Nephron progenitor cell (in vitro differentiated cells): Measurements from ENCODE around the gene TMX3.

ENCODE experiments used
- DNase-seq: peaks from one replicate; pipeline ENCODE4 v3.0.0; 2021
- H3K27ac Mint-ChIP-seq: 2 replicates; pipeline ENCODE4 v1.8.0; 2021; ENCODE audit warnings: mild to moderate bottlenecking, moderate library complexity, mixed read lengths
- H3K27me3 Mint-ChIP-seq: 2 replicates; pipeline ENCODE4 v1.8.0; 2021; ENCODE audit warnings: mild to moderate bottlenecking, low read depth, mixed read lengths; ENCODE audit not compliant: poor library complexity
- H3K36me3 Mint-ChIP-seq: 2 replicates; pipeline ENCODE4 v1.8.0; 2021; ENCODE audit warnings: low read depth, mixed read lengths
- H3K4me1 Mint-ChIP-seq: 2 replicates; pipeline ENCODE4 v1.8.0; 2021; ENCODE audit warnings: mixed read lengths
- H3K4me3 Mint-ChIP-seq: 2 replicates; pipeline ENCODE4 v1.8.0; 2021; ENCODE audit warnings: mild to moderate bottlenecking, moderate library complexity, mixed read lengths
- H3K9me3 Mint-ChIP-seq: 2 replicates; pipeline ENCODE4 v1.8.0; 2021; ENCODE audit warnings: mild to moderate bottlenecking, moderate library complexity, mixed read lengths
- TF ChIP-seq, protein P1 (sequence below): fragments of 200-600 bp; sonication (generic); IDR thresholded peaks from 2 replicates; pipeline ENCODE4 v1.5.0; 2021; ENCODE audit warnings: antibody characterized with exemption

Gene TMX3

GRCh38 chr18:68733707-68734106 is 18.8 kb upstream of the TMX3 start:
- TF ChIP-seq, protein P1, sequence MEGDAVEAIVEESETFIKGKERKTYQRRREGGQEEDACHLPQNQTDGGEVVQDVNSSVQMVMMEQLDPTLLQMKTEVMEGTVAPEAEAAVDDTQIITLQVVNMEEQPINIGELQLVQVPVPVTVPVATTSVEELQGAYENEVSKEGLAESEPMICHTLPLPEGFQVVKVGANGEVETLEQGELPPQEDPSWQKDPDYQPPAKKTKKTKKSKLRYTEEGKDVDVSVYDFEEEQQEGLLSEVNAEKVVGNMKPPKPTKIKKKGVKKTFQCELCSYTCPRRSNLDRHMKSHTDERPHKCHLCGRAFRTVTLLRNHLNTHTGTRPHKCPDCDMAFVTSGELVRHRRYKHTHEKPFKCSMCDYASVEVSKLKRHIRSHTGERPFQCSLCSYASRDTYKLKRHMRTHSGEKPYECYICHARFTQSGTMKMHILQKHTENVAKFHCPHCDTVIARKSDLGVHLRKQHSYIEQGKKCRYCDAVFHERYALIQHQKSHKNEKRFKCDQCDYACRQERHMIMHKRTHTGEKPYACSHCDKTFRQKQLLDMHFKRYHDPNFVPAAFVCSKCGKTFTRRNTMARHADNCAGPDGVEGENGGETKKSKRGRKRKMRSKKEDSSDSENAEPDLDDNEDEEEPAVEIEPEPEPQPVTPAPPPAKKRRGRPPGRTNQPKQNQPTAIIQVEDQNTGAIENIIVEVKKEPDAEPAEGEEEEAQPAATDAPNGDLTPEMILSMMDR = no peak
- no peaks in the 10 kb centered on the region for H3K9me3 Mint-ChIP-seq
- no peaks in the 10 kb centered on the region for H3K4me1 Mint-ChIP-seq
- no peaks in the 10 kb centered on the region for H3K36me3 Mint-ChIP-seq
- DNase-seq = no peak
- no peak overlapping the region for H3K4me3 Mint-ChIP-seq
- H3K27me3 Mint-ChIP-seq = no peaks in the 10 kb centered on the region
- H3K27ac Mint-ChIP-seq = no peak overlapping the region

DNA sequence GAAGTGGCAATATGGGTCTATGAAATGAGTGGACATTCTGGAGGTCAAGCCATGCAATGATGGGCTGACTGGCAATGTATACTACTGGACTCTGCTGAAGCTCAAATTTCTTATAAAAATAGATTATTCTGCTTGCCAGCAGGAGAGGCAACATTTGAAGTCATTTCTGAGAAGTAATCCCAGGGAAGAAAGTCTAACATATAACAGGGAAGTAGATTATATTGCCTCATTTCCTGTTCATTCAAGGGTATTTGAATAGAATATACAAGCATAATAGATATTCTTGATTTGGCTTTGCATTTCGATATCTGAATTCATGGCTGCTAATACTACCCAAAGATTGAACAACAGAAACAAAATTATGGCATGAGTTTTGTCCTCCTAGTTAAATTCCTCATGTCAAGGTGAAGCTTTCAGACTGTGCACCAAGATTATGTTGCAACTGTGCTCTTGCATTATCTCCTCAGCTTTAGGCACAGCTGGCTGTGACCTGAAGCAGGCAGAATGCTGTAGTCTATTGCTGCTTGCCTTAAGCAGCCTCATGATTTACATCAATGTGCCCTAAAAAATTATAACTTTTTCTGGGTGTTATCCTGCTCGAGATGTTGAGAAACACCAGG is 13.3 kb upstream of the TMX3 start:
- no peak overlapping the region for H3K27ac Mint-ChIP-seq
- no peaks in the 10 kb centered on the region for H3K4me1 Mint-ChIP-seq
- H3K4me3 Mint-ChIP-seq = no peak overlapping the region
- H3K9me3 Mint-ChIP-seq = peaks cover 4% of the 10 kb centered on the region
- TF ChIP-seq, protein P1 = no peak
- no peaks in the 10 kb centered on the region for H3K27me3 Mint-ChIP-seq
- no peak for DNase-seq
- peaks cover 8% of the 10 kb centered on the region for H3K36me3 Mint-ChIP-seq

GRCh38 chr18:68727506-68727905 is 12.6 kb upstream of the TMX3 start:
- DNase-seq = no peak
- TF ChIP-seq, protein P1 = no peak
- Mint-ChIP-seq H3K9me3 (peaks cover 4% of the 10 kb centered on the region), H3K4me1 (no peaks in the 10 kb centered on the region), H3K27me3 (no peaks in the 10 kb centered on the region), H3K4me3 (no peak overlapping the region), H3K27ac (no peak overlapping the region), H3K36me3 (peaks cover 13% of the 10 kb centered on the region)

DNA sequence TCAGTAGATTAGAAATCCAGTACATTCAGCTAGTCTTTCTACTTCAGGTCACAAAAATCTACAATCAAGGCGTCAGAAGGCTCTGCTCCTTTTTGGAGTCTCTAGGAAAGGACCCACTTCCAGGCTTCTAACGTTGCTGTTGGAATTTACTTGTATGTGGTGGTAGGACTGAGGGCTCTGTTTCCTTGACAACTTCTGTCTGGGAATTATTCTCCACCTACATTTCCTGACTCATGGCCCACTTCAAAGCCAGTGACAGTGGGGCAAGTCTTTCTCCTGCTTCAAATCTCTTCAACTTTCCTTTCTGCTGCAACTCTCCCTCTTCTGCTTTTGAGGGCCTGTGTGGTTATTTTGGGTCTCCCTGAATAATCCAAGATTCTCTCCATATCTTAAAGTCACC is 10.4 kb upstream of the TMX3 start:
- no peaks in the 10 kb centered on the region for H3K27me3 Mint-ChIP-seq
- peaks cover 4% of the 10 kb centered on the region for H3K9me3 Mint-ChIP-seq
- DNase-seq = no peak
- TF ChIP-seq, protein P1 = no peak
- H3K36me3 Mint-ChIP-seq = peaks cover 18% of the 10 kb centered on the region
- H3K27ac Mint-ChIP-seq = no peak overlapping the region
- no peak overlapping the region for H3K4me3 Mint-ChIP-seq
- H3K4me1 Mint-ChIP-seq = no peaks in the 10 kb centered on the region

- H3K4me1 Mint-ChIP-seq = no peaks in the 10 kb centered on the region
- H3K27me3 Mint-ChIP-seq = no peaks in the 10 kb centered on the region
- H3K9me3 Mint-ChIP-seq = peaks cover 4% of the 10 kb centered on the region
- TF ChIP-seq, protein P1 = no peak
- DNase-seq = no peak
- H3K4me3 Mint-ChIP-seq = no peak overlapping the region
- H3K36me3 Mint-ChIP-seq = peaks cover 28% of the 10 kb centered on the region
- no peak overlapping the region for H3K27ac Mint-ChIP-seq
Measured at GRCh38 chr18:68724021-68724420, 9.1 kb upstream of the TMX3 start.

GRCh38 chr18:68723539-68723938 is 8.6 kb upstream of the TMX3 start:
- peaks cover 4% of the 10 kb centered on the region for H3K9me3 Mint-ChIP-seq
- DNase-seq = no peak
- no peaks in the 10 kb centered on the region for H3K4me1 Mint-ChIP-seq
- H3K36me3 Mint-ChIP-seq = peaks cover 28% of the 10 kb centered on the region
- no peak overlapping the region for H3K27ac Mint-ChIP-seq
- TF ChIP-seq, protein P1 = no peak
- no peak overlapping the region for H3K4me3 Mint-ChIP-seq
- H3K27me3 Mint-ChIP-seq = no peaks in the 10 kb centered on the region
